OCI-LY7 (cell line): Measurements from ENCODE around the gene BCKDHB.

Experiments
- EZH2phosphoT487 ChIP-seq: fragments of 200-600 bp; sonication (generic); IDR thresholded peaks from 2 replicates; pipeline ENCODE4 v1.6.1; 2018; ENCODE audit warnings: low read depth, borderline replicate concordance, mild to moderate bottlenecking, mixed run types, antibody characterized with exemption, low read length, moderate library complexity, mixed read lengths
- TF ChIP-seq, protein P1 (sequence below): fragments of 200-600 bp; sonication (generic); conservative IDR thresholded peaks from 2 replicates; pipeline ENCODE4 v1.5.1; 2014; ENCODE audit warnings: mild to moderate bottlenecking, antibody characterized with exemption, low read length, moderate library complexity, mixed read lengths

DNA sequence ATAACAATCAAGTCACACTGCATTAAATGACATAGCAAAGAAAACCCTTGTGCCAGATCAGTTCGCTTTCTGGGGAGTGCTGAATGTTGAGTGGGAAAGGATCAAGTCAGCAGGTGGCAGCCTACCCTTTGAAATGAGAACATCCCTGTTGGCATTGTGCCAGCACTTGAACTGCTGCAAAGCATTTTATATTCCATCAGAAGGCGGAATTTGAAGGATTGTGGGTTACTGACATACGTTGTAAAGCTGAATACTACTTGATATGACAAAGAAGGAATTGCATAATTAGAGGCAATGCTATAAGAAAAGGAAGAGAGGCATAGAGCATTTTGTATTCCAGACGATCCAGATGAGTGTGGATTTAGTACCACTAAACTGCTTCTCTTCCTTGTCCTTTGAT, 26.5 kb downstream of the BCKDHB start:
- TF ChIP-seq, protein P1, sequence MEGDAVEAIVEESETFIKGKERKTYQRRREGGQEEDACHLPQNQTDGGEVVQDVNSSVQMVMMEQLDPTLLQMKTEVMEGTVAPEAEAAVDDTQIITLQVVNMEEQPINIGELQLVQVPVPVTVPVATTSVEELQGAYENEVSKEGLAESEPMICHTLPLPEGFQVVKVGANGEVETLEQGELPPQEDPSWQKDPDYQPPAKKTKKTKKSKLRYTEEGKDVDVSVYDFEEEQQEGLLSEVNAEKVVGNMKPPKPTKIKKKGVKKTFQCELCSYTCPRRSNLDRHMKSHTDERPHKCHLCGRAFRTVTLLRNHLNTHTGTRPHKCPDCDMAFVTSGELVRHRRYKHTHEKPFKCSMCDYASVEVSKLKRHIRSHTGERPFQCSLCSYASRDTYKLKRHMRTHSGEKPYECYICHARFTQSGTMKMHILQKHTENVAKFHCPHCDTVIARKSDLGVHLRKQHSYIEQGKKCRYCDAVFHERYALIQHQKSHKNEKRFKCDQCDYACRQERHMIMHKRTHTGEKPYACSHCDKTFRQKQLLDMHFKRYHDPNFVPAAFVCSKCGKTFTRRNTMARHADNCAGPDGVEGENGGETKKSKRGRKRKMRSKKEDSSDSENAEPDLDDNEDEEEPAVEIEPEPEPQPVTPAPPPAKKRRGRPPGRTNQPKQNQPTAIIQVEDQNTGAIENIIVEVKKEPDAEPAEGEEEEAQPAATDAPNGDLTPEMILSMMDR, result 0 out of 2 replicates have a peak, but pooled peaks have one; percentile 34
- no peak for TF ChIP-seq EZH2phosphoT487
